ENCODE data around the gene SH2B2. TPM values are rescaled to one million over a fixed set of nuclear protein-coding genes. Genes with fewer than 3 reads are reported as not detected.
"Not testable (repeated sequence)": the region's sequence is repeated elsewhere in the genome, so short reads cannot be mapped to it uniquely, and the experiment has no call there.

The SH2B2 gene
- total RNA-seq, 1 donor from 2014 or later = 5.5 TPM

DNA sequence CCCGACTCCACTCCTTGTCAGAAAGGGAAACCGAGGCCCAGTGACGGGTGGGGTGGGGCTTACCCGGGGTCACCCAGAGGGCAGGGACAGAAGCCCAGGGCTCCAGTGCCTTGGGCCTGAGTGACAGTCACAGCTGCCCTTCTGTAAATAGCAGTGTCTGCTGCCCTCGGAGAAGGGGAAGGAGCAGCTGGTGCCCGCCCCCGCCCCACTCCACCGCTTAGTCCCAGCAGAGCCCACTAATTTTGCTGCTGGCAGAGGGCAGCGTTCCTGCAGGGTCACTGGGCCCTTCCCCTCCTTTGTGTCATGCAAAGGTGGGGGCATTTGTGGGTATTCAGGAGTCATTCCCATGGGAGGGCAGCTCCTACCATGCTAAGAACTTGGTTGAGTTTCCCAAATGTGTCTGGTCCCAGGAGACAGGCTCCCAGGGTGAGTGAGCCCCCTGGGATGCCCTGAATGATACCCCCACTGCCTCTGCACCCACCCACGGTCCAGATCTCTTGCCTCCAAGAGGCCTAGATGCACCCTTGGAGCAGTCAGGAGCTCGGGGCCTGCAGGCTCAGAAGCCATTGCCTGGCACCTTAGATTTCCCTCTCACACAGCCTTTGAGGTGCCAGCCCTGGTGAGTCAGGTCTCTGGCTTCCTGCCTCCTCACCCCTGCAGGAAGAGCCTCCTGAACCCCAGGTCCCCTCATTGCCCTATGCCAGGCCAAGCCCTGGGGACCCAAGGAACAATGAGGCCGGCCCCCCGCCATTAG lies 17.2 kb downstream of the SH2B2 start:
- DNase-seq (ENCODE audit: extremely low read depth, low read depth, low spot score) = no peak

DNA sequence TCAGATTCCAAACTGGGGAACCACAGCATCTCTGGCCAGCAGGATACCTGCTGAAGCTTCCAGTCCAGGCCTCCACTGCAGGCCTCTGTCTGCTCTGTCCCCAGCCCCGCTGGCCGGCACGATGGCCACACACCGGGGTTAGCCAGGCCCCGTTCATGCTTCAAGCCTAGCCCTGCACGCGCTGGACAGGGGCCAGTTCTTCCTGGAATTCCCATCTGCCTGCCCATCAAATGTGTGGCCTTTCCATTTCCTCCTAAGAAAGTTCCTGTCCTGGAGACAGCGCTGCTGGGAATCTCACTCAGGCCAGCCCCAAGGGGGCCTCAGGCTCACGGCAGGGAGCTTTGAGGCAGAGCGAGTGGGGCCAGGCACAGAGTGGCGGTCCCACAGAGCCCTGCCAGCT lies 18.0 kb downstream of the SH2B2 start:
- DNase-seq (ENCODE audit: extremely low read depth, low read depth, low spot score) = no peak

DNA sequence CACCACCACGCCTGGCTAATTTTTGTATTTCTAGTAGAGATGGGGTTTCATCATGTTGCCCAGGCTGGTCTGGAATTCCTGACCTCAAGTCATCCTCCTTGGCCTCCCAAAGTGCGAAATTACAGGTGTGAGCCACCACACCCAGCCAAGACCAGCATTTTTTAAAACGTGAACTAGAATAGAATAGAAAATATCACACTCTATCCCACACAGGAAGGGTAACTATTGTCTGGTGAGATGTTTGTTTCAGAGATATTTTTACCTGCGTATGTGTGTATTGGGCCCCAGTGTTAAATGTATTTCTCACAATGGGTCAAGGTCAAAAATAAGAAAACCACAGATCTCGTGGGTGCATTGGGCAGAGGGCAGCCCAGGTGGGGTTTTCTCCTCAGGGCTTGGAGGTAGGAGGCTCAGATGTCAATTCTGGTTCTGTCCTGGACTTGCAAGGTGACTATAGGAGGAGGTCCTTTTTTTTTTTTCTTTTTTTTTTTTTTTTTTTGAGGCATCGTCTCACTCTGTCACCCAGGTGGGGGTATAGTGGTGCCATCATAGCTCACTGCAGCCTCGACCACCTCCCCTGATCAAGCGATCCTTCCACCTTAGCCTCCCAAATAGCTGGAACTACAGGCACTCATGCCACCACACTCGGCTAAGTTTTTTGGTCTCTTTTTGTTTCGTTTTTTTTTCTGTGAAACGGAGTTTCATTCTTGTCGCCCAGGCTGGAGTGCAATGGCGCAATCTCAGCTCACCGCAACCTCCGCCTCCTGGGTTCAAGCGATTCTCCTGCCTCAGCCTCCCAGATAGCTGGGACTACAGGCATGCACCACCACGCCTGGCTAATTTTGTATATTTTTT lies 19.0 kb downstream of the SH2B2 start:
- no peak for DNase-seq (ENCODE audit: extremely low read depth, low read depth, low spot score)

DNA sequence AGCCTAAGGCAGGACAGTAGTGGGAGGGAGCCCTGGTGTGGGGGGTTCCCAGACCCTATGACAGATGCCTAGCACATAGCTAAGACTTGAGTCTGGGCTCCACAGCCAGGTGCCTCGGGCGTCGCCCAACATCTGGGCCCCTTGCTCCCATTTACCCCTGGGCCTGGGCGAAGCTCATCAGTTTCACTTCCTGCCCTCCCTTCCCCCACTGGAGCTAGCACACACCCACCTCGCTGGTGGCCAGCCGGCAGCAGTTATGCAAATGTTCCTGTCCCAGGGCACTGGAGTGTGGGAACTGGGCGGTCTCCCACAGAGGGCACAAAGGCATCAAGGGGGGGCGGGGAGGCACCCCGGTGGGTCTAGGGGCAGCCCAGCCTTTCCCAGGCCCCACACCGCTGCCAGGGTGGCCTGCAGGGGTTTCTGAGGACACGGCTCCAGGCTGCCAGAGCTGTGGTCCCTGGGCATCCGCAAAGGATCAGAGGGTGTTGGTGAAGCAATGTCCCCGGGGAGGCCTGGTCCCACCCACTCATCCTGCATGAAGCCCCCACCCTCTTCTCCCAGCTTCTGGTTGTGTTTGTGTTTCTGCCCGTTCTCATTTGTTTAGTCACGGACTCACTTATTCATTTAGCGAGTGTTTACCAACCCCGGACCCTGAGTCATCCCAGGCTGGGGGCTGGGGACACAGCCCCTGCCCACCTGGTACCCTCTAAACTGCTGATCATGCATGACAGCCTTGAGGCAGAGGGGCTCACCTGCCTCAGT lies 20.4 kb downstream of the SH2B2 start:
- DNase-seq (ENCODE audit: extremely low read depth, low read depth, low spot score) = no peak

DNA sequence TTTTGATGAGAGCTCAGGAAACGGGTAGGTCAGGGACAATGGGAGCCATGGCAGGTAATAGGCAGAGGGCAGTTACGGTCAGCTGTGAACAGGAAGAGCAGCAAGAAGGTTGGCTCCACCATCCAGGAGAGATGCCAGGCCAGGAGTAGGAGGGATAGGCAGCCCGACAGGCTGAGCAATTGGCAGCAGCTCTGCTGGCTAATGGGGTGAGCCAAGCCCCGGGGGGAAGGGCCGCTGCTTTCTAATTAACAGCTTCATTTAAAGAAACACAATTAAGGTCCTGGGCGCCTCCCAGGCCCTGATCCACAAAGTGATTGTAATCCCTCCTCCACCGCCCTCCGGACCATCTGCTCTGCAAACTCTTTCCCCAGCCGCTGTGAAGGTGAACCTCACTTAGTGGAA lies 23.7 kb downstream of the SH2B2 start:
- DNase-seq (ENCODE audit: extremely low read depth, low read depth, low spot score) = no peak

DNA sequence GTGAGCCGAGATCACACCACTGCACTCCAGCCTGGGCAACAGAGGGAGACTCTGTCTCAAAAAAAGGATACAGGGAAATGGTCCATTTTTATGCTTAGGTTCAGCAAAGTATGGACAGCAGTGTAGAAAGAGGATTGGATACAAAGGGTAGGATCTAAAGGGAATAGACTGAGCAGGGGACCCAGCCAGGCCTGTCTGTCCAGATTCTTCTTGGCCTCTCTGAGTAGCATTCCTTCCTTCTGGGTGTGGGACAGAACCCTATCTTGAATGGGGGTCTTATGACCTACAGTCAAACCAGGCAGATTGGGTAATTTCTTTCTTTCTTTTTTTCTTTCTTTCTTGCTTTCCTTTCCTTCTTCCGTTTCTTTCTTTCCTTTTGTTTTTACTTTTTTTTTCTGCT lies 25.6 kb downstream of the SH2B2 start:
- no peak for DNase-seq (ENCODE audit: extremely low read depth, low read depth, low spot score)

DNA sequence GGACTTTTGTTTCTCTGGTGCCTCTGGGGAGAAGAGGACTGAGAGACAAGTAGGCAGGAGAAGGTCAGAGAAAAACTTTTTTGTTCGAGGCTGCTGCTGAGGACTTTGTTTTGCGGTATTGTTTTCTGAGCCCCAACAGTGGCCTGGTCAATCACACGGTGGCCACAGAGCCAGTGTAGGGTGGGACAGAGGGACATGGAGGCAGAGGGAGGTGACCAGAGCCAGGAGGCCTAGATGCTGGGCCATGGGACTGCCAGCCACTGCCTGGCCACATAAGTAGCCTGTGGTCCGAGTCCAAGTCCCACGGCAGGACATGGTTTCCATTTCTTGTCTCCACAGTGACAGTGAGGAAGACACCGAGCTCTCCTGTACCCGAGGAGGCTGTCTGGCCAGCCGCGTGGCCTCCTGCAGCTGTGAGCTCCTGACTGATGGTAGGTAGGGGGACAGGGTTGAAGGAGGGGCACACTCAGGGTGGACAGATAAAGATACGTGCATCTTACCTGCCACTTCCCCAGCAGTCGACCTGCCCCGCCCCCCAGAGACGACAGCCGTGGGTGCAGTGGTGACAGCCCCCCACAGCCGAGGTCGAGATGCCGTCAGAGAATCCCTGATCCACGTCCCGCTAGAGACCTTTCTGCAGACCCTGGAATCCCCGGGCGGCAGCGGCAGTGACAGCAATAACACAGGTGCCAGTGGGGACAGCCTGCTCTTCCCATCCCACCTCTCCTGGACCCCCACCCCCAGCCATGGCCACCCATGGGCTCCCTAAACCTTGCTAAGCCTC lies 27.5 kb downstream of the SH2B2 start:
- no peak for DNase-seq (ENCODE audit: extremely low read depth, low read depth, low spot score)

DNA sequence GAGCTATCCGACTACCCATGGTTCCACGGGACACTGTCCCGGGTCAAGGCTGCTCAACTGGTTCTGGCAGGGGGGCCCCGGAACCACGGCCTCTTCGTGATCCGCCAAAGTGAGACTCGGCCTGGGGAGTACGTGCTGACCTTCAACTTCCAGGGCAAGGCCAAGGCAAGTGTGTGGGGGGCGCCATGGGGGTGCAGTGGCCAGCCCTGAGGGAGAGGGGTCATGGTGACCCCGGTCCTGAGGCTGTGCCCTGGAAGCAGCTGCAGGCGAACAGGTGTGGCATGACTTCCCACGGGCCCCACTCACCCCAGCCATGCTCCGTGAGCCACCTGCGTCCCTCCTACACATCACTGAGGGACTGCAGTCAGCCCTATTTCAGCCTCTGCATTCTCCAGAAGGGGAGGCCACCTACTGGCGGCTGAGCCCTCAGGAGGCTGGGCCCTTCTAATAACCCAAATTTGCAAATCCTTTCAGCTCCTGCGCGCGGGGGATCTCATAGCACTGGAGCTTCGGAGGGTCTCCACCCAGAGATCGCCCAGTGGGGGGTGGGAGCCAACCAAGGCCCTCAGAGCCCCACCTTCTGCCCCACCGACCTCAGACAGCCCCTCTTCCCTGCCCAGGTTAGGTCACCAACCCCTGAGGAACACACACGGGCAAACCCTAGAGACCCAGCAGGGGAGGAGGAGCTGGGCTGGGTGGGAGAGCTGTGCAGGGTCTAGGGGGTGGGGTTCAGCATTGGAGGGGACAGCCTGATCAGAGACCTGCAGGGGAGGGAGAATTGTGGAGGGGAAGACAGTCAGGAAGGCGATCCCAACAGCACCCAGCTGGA lies 30.8 kb downstream of the SH2B2 start:
- no peak for DNase-seq (ENCODE audit: extremely low read depth, low read depth, low spot score)

DNA sequence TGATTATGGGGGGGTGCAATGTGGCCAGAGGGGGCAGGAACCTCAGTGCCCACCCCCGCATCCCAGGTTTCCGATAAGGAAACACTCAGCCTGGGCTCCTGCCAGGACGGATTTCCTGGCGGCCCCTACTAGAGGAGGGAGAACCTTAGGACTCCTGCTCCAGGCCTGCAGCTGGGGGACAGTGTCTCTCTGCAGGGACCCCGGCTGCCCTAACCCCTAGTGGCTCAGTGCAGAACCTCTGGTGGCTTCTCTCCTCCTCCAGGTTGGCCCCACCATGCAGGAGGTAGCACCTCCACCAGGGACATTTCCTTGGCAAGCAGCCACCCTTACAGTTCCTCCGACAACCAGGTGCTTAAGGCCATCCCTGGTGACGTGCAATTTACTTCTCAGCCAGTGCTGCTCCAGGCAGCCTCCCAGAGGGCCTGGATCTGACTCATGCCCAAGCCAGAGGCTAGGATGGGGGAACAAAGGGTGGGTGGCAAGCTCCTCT lies 31.9 kb downstream of the SH2B2 start:
- DNase-seq (ENCODE audit: extremely low read depth, low read depth, low spot score) = peak; percentile 23

DNA sequence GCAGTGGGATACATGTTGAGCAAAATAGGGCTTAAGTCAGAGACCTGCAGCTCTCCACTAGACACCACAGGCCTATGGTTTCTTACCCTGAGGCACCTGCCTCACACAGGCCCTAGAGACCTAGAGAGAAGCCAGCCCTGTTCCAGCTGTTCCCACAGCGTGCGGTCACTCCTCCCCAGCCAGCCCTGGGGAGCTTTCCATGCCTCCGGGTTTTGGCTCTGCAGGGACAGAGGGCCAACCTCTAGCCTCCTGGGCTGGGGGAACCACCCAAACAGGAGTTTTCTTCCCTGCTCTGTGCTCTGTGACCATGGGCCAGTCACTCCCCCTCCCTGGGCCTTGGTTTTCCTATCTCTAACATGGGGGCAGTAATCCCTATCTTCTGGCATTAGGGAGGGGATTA lies 33.0 kb downstream of the SH2B2 start:
- DNase-seq (ENCODE audit: extremely low read depth, low read depth, low spot score) = no peak

DNA sequence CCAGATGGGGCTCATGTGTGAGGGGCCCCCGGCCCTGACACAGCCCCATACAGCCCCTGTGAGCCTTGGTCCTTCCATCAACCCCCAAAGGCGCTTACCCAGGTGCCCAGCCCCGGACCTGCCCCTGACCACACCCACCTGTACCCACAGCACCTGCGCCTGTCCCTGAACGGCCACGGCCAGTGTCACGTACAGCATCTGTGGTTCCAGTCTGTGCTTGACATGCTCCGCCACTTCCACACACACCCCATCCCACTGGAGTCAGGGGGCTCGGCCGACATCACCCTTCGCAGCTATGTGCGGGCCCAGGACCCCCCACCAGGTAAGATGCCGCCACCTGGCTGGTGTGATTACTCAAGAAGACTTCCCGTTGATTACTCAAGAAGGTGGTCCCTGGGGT lies 33.5 kb downstream of the SH2B2 start:
- DNase-seq (ENCODE audit: extremely low read depth, low read depth, low spot score) = no peak

DNA sequence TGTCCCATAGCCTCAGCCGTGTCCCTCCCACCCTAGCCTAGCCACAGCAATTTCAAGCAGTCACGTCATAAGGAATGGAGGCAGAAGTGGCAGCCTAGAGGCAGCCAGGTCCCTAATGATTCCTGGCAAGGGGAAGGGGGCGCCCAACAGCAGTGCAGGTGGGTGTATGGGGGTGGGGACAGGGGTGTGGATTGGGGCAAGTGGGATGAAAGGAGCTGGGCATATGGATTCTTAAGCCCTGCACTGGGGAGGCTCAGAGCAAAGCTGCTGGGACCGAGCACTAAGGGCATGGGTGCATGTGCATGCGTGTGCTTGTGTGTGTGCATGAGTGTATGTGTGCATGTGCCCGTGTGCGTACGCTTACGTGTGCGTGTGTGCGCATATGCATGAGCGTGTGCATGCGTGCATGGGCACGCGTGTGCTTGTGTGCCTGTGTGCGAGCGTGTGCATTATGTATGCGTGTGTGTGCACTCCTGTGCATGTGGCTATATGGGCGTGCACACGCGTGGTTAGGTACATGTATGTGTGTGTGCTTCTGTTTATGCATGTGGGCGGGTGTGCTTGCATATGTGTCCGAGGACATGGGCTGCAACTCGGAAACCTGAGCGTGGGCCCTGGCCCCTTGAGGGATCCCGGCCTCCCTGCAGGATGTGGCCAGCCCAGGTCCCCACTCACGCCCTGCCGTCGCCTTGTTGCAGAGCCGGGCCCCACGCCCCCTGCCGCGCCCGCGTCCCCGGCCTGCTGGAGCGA lies 34.1 kb downstream of the SH2B2 start:
- no peak for DNase-seq (ENCODE audit: extremely low read depth, low read depth, low spot score)

DNA sequence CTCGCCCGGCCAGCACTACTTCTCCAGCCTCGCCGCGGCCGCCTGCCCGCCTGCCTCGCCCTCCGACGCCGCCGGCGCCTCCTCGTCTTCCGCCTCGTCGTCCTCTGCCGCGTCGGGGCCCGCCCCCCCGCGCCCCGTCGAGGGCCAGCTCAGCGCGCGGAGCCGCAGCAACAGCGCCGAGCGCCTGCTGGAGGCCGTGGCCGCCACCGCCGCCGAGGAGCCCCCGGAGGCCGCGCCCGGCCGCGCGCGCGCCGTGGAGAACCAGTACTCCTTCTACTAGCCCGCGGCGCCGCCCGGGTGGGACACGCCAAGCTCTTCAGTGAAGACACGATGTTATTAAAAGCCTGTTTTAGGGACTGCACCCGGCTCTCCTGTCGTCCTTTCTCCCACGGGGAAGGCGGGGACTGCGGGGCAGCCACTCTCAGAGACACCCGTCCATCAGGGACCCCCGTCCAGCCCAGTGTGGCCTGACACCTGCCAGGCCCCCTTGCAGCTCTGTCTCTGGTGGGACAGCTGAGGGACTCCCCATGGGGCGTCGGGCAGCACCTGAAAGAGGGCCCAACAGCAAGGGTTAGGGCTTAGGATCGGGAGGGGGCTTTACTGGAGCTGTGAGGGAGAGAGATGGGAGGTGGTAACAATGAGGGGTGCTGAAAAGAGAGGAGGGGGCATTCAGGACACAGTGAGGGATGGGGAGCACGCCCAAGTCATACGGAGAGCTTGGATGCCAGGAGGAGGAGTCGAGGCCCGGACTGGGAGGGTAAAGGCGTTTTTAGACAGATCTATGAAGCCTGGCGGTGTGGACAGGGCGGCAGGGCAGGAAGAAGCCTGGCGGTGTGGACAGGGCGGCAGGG lies 34.9 kb downstream of the SH2B2 start:
- no peak for DNase-seq (ENCODE audit: extremely low read depth, low read depth, low spot score)

DNA sequence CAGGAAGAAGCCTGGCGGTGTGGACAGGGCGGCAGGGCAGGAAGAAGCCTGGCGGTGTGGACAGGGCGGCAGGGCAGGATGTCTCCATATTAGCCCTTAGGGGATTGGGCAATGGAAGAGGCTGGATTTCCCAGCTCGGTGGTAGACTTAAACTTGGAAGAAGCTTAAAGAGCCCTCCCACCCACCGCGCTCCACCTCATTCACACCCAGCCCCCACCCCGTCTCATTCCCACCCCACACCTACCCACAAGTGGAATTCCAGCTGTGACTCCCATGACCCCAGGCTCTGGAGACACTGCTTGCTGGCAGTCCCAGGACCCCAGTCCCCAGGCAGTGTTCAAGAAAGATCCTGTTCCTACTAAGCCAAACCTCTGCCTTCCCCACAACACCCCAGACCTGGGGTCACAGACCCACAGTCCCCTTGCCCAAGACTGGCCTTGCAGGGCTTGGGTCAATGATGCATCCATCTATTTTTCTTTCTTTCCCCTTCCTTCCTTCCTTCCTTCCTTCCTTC lies 35.6 kb downstream of the SH2B2 start:
- no peak for DNase-seq (ENCODE audit: extremely low read depth, low read depth, low spot score)

DNA sequence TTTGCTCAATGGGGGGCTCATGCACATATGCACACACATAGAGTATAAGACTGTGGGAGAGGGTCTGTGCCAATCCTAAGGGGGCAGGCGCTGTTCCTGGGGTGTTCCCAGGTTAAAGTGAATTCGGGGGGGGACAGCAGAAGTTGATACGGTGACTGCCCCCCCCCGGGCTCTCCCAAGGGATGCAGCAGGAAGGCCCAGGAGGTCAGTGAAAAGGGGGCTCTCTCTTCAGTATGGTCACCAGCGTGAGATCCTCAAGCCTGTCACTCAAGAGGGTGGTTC lies 37.2 kb downstream of the SH2B2 start:
- no peak for DNase-seq (ENCODE audit: extremely low read depth, low read depth, low spot score)

DNA sequence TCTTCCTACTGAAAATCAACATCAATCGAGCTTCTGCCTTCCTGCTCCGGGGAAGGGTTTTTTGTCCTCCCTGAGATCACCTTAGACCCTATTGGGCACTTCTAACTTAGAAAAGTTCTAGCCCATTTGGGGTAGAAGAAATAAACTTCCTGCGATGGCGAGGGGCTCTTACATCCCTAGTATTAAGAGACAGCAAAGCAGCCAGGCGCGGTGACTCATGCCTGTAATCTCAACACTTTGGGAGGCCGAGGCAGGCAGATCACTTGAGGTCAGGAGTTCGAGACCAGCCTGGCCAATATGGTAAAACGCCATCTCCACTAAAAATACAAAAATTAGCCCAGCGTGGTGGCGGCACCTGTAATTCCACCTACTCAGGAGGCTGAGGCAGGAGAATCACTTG lies 38.4 kb downstream of the SH2B2 start:
- not testable (repeated sequence) for DNase-seq (ENCODE audit: extremely low read depth, low read depth, low spot score)

DNA sequence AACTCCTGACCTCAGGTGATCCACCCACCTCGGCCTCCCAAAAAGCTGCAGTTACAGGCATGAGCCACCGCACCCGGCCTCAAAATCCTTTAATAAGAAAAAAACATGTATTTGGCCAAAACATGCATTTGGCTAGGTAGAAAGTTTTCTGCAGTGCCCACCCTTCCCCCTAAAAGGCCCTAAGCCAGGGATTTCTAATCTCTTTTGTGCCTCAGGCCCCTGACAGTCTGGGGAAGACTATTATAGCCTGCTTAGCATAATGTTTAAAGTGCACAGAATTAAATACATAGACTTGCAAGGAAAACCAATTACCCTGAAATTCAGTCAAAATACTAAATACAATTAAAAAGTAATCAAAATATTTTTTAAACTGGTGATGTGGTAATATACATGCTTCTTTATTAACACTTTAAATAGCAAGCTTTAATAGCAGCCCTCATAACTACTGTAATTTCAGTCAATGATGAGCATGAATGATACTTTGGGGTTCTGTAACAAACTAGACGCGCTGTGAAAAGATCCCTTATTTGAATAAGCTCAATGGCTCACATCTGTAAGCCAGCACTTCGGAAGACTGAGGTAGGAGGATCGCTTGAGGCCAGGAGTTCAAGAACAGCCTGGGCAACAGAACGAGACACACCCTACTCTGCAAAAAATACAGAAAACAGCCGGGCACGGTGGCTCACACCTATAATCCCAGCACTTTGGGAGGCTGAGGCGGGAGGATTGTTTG lies 39.7 kb downstream of the SH2B2 start:
- no peak for DNase-seq (ENCODE audit: extremely low read depth, low read depth, low spot score)
